GM12875 (cell line): ENCODE results near the gene JARID2.

Experiments used
- H3K4me3 ChIP-seq: one replicate; pipeline ENCODE4 v1.5.1; 2011; ENCODE audit warnings: low read depth, low read length, control low read depth
- CTCF ChIP-seq: IDR thresholded peaks from 2 replicates; pipeline ENCODE4 v1.5.1; 2011; ENCODE audit warnings: low read depth, mild to moderate bottlenecking, control low read depth, inconsistent platforms, low read length, moderate library complexity, borderline replicate concordance; ENCODE audit not compliant: insufficient read depth

The JARID2 gene

DNA sequence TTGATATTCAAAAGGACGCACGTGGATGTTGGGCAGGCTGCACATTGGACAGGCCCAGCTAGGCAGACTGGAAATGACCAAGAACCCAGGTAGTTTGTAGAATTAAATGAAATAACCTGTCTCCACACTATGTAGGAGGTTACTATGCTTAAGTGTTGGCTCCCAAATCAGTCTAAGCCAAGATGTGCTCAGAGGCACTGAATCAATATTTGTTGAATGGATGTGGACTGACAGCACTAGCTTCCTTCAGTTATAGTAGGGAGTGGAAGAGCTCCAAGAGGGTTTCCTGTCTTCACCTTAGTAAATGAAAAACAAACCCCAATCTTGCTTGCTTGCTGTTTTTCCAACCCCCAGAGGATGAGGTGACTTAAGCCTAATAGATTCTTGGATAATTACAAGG lies 180.5 kb downstream of the JARID2 start:
- H3K4me3 ChIP-seq, result no peak overlapping the region
- no peak for TF ChIP-seq CTCF

DNA sequence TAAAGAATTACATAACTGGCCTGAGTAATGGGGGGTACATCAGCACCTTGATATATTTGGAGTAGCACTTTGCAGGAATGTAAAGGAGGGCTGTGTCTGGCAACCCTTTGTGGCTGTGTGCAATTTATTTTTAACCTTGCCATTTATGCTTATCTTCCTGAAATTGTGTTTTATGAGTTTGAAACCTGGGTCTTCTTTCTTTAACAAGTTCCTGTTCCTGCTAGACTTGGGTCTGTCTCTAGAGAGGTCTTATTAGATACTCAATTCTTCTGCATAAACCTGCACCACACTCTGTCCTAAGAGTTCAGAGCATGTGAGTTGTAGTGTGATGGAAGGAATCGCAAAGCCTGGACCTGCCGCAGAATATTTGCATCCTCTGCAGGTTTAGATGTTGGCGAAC lies 181.0 kb downstream of the JARID2 start:
- H3K4me3 ChIP-seq, result no peak overlapping the region
- no peak for TF ChIP-seq CTCF

GRCh38 chr6:15427331-15428070 lies 181.6 kb downstream of the JARID2 start:
- no peak overlapping the region for H3K4me3 ChIP-seq
- TF ChIP-seq CTCF, result no peak

DNA sequence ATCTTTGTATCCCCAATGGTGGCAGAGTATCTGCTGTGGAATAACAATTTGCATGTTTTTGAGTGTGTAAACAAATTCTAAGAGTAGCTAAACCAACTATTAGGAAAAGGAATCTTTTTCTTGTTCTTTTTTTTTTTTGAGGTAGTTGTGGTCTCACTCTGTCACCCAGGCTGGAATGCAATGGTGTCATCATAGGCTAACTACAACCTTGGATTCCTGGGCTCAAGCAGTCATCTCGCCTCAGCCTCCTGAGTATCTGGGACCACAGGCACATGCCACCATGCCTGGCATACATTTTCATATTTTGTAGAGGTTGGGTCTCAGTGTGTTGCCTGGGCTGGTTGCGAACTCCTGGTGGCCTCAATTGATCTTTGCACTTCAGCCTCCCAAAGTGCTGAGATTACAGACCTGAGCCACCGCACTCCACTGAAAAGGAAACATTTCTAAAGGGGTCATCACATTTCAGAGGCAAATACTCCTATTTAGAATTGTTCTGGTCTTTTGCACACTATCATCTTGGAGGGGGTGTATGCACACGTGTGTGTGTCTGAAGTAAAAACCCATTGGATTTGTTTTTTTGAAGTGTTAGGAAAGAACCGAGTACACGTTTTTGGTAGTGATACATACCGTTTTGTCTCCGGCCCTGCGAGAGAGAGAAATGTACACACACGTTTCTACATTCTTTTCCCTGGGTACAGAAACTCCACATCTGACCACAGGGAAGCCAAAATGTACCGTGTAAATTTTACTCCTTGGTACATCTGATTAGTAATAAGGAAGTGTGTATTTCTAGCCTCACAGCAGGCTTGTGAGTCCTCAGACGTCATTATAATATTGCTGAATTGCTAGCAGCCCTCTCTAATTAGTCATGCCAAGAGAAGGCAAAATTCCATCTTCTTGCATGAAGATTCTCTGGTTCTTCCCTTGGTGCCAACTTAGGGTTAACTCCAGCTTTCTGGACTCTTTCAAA lies 183.6 kb downstream of the JARID2 start:
- TF ChIP-seq CTCF, result no peak

DNA sequence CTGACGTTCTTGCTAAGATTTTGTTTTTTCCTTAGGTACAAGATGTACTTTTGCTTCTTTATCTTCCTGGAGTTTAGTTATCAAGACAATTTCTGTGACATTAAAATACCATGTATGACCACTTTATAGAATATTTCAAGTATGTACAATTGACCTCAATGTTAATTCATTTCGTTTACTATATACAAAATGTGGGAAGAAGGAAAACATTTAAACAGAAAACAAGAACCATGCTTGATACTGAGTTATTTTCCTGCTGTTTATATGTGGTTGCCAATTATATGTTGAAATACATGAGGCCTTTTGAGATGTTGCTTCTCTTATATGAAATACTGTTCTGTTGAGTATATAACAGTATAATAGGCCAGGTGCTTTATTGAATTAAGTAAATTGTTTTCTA lies 184.3 kb downstream of the JARID2 start:
- TF ChIP-seq CTCF, result no peak
- H3K4me3 ChIP-seq, result no peak overlapping the region

More for the DNA sequence above, 183.6 kb downstream of the JARID2 start:
- H3K4me3 ChIP-seq, result no peak overlapping the region

DNA sequence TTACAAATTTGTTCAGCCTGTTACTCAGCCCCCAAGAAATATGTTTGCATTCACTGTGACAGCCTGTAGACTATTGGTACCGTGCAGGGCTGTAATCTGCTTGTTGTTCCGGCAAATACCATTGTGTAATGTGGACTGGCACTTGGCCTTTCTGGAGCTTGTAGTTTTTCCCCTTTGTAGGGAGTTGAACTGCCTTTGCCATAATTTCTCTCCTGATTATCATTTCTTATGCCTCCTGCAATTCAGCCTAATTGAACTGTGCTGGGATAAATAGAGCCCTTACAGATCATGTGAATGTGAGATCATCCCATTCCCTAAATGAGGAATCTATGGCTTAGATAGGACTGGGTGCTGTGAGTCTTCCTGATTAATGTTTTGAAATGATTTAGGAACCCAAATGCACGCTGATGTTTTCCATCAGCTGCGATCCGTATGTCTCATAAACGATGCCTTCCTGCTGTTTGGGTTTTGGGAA lies 185.1 kb downstream of the JARID2 start:
- TF ChIP-seq CTCF, result no peak
- no peak overlapping the region for H3K4me3 ChIP-seq
